Upper lobe of right lung (tissue), 1 donor: ENCODE measurements around the gene EIF5A2. TPM values are rescaled to one million over a fixed set of nuclear protein-coding genes. Genes with fewer than 3 reads are reported as not detected.
"Not testable (repeated sequence)": the region's sequence is repeated elsewhere in the genome, so short reads cannot be mapped to it uniquely, and the experiment has no call there.

ENCODE experiments used
- ATAC-seq: fragments of 200-7000 bp; cut with Tn5 transposase; one replicate; pipeline ENCODE4 v1.9.1; 2020; ENCODE audit warnings: mild to moderate bottlenecking, moderate library complexity
- DNase-seq: peaks from one replicate; pipeline ENCODE4 v3.0.0-alpha.2; 2020
- H3K27ac ChIP-seq: fragments of 200-600 bp; one replicate; pipeline ENCODE4 v1.8.0; 2022
- H3K27me3 ChIP-seq: fragments of 200-600 bp; one replicate; pipeline ENCODE4 v1.8.0; 2022; ENCODE audit warnings: mild to moderate bottlenecking
- H3K36me3 ChIP-seq: fragments of 200-600 bp; one replicate; pipeline ENCODE4 v1.8.0; 2022
- H3K4me1 ChIP-seq: fragments of 200-600 bp; one replicate; pipeline ENCODE4 v1.8.0; 2022
- H3K4me3 ChIP-seq: fragments of 200-600 bp; one replicate; pipeline ENCODE4 v1.8.0; 2022; ENCODE audit warnings: mild to moderate bottlenecking
- H3K9me3 ChIP-seq: fragments of 200-600 bp; one replicate; pipeline ENCODE4 v1.8.0; 2022
- intact Hi-C: fragments of 100-400 bp; cut with DNase I; formaldehyde crosslinking; loops from one replicate; pipeline ENCODE4 v1.11.0; 2022
- total RNA-seq: library from RNA; stranded (reverse); fragmentation: NEBNext Ultra II Directional; extraction: Animal tissue kit (Norgen Biotek cat#: 25700); gene quantifications from one replicate; pipeline ENCODE4 v1.2.1, GENCODE V29; 2021
- TF ChIP-seq, protein P1 (sequence below): fragments of 200-600 bp; IDR thresholded peaks from one replicate; pipeline ENCODE4 v1.8.0; 2022; ENCODE audit warnings: antibody characterized with exemption
- donor health status: DM: no; HTN: yes; CAD: no; lungs with severe emphysema.

EIF5A2 gene
- total RNA-seq, 1 donor from 2014 or later = 4.1 TPM

DNA sequence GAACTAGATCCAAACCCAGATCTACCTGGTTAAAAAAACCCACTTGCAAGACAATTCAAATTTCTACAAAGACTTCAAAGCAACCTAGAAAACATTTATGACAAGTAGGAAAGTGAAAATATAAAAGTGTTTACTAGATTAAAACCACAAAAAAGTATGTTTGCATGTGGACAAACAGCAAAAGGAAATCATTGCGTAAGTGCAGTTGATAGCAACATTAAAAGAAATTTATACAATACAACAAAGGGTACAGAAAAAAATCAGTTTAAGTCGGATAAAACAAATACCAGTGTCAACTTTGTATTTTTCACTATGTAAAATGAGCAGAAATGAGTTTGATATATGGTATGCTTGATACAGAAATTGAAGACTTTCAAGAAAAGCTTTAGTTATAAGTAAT, 2.6 kb downstream of the EIF5A2 start:
- no peak for DNase-seq
- ATAC-seq = no peak
- H3K9me3 ChIP-seq = peaks cover 18% of the 10 kb centered on the region
- H3K27ac ChIP-seq = no peak overlapping the region
- peaks cover 8% of the 10 kb centered on the region for H3K27me3 ChIP-seq
- H3K36me3 ChIP-seq = no peaks in the 10 kb centered on the region
- TF ChIP-seq, protein P1, sequence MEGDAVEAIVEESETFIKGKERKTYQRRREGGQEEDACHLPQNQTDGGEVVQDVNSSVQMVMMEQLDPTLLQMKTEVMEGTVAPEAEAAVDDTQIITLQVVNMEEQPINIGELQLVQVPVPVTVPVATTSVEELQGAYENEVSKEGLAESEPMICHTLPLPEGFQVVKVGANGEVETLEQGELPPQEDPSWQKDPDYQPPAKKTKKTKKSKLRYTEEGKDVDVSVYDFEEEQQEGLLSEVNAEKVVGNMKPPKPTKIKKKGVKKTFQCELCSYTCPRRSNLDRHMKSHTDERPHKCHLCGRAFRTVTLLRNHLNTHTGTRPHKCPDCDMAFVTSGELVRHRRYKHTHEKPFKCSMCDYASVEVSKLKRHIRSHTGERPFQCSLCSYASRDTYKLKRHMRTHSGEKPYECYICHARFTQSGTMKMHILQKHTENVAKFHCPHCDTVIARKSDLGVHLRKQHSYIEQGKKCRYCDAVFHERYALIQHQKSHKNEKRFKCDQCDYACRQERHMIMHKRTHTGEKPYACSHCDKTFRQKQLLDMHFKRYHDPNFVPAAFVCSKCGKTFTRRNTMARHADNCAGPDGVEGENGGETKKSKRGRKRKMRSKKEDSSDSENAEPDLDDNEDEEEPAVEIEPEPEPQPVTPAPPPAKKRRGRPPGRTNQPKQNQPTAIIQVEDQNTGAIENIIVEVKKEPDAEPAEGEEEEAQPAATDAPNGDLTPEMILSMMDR = no peak
- peaks cover 11% of the 10 kb centered on the region for H3K4me1 ChIP-seq
- no peak overlapping the region for H3K4me3 ChIP-seq
- intact Hi-C loops = no loop called here

DNA sequence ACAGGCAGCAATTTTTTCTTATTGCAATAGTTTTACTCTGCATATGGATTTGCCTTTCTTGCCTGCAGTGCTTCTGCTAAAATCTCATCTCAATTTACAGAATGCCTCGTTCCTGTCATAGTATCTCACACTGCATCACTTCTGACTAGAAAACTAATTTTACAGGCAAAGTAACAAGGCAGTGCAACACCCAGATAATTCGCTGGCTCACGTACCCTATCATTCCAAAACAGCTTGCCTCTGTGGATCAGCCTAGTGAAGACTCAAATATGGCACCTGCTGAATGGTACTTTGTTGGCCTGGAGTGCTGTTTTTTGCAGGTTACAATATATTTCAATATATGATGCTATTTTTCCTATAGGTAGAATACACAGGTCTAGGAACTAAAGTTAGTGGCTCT, 5.3 kb downstream of the EIF5A2 start:
- DNase-seq = no peak
- no peak overlapping the region for H3K27ac ChIP-seq
- peaks cover 8% of the 10 kb centered on the region for H3K27me3 ChIP-seq
- no peak for ATAC-seq
- H3K36me3 ChIP-seq = no peaks in the 10 kb centered on the region
- H3K4me3 ChIP-seq = no peak overlapping the region
- H3K9me3 ChIP-seq = no peaks in the 10 kb centered on the region
- TF ChIP-seq, protein P1 = no peak
- peaks cover 11% of the 10 kb centered on the region for H3K4me1 ChIP-seq
- intact Hi-C loops = no loop called here

DNA sequence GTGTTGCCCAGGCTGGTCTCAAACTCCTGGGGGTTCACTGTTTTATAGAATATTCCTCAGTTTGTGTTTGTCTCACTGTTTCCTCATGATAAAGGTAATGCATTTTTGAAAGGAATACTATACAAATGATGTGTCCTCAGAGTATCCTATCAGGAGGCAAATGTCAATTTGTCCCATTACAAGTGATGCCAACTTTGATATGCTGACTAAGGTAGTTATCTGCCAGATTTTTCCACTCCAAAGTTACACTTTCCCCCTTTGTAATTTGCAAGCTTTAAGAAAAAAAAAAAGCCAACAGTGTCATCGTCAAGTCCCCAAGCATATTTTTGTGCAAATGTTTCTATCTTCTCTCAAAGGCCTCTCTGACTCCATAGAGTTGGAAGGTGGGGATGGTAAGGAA, 9.0 kb downstream of the EIF5A2 start:
- Histone ChIP-seq H3K27me3 (no peaks in the 10 kb centered on the region), H3K36me3 (no peaks in the 10 kb centered on the region), H3K27ac (no peak overlapping the region), H3K4me1 (no peaks in the 10 kb centered on the region), H3K4me3 (no peak overlapping the region), H3K9me3 (no peaks in the 10 kb centered on the region)
- TF ChIP-seq, protein P1 = no peak
- no peak for ATAC-seq
- DNase-seq = no peak
- intact Hi-C loops = no loop called here

- TF ChIP-seq, protein P1 = no peak
- Histone ChIP-seq H3K36me3 (no peaks in the 10 kb centered on the region), H3K4me3 (no peak overlapping the region), H3K27me3 (no peaks in the 10 kb centered on the region), H3K27ac (no peak overlapping the region), H3K4me1 (no peaks in the 10 kb centered on the region), H3K9me3 (no peaks in the 10 kb centered on the region)
- ATAC-seq (no peak), DNase-seq (no peak)
- intact Hi-C loops = no loop called here
Measured at GRCh38 chr3:170897978-170898377, 10.5 kb downstream of the EIF5A2 start.

DNA sequence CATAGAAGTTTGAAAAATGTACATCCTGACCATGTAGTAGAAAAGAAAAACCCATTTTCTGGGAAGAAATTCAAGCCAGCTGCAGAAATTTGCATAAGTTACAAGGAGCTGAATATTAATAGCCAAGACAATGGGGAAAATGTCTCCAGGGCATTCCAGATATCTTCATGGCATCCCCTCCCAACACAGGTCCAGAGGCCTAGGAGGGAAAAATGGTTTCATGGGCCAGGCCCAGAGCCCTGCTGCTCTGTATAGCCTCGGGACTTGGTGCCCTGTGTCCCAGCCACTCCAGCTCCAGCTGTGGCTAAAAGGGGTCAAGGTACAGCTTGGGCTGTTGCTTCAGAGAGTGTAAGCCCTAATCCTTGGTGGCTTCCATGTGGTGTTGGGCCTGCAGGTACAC, 11.2 kb downstream of the EIF5A2 start:
- H3K36me3 ChIP-seq, H3K4me3 ChIP-seq, H3K27ac ChIP-seq, H3K9me3 ChIP-seq, H3K27me3 ChIP-seq, intact Hi-C loops, H3K4me1 ChIP-seq, ATAC-seq, DNase-seq: not testable (repeated sequence)

- Histone ChIP-seq H3K9me3 (no peaks in the 10 kb centered on the region), H3K4me1 (no peaks in the 10 kb centered on the region), H3K4me3 (no peak overlapping the region), H3K36me3 (no peaks in the 10 kb centered on the region), H3K27ac (no peak overlapping the region), H3K27me3 (no peaks in the 10 kb centered on the region)
- intact Hi-C loops = no loop called here
- ATAC-seq (no peak), DNase-seq (no peak)
- TF ChIP-seq, protein P1 = no peak
Measured at GRCh38 chr3:170896781-170897180, 11.7 kb downstream of the EIF5A2 start.

GRCh38 chr3:170896333-170896732, 12.1 kb downstream of the EIF5A2 start:
- DNase-seq, H3K36me3 ChIP-seq, intact Hi-C loops, H3K4me3 ChIP-seq, ATAC-seq, H3K9me3 ChIP-seq, H3K27ac ChIP-seq, H3K27me3 ChIP-seq, H3K4me1 ChIP-seq: not testable (repeated sequence)
